ENCODE results near the gene TICRR. TPM values are rescaled to one million over a fixed set of nuclear protein-coding genes. Genes with fewer than 3 reads are reported as not detected.

Gene TICRR
- total and polyA plus RNA-seq, 2 of the 13 experiments (the other 11 are each of a cell fraction or from before 2014, with no cell fraction given): 4.1 to 14.3 TPM

- TF ChIP-seq, protein P1, sequence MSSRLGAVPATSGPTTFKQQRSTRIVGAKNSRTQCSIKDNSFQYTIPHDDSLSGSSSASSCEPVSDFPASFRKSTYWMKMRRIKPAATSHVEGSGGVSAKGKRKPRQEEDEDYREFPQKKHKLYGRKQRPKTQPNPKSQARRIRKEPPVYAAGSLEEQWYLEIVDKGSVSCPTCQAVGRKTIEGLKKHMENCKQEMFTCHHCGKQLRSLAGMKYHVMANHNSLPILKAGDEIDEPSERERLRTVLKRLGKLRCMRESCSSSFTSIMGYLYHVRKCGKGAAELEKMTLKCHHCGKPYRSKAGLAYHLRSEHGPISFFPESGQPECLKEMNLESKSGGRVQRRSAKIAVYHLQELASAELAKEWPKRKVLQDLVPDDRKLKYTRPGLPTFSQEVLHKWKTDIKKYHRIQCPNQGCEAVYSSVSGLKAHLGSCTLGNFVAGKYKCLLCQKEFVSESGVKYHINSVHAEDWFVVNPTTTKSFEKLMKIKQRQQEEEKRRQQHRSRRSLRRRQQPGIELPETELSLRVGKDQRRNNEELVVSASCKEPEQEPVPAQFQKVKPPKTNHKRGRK (CRISPR knock-in tag; IDR thresholded peaks at IDR 0.05): no peak
- TF ChIP-seq POLR2AphosphoS5 (IDR thresholded peaks at IDR 0.05; ENCODE audit: low read depth, low read length) (peak; percentile 80), NFE2L1 (CRISPR knock-in tag; IDR thresholded peaks at IDR 0.05; ENCODE audit: borderline replicate concordance) (no peak), KDM4B (CRISPR knock-in tag; IDR thresholded peaks at IDR 0.05) (no peak), ZNF850 (CRISPR knock-in tag; conservative IDR thresholded peaks at IDR 0.05) (no peak), SMAD3 (CRISPR knock-in tag; IDR thresholded peaks at IDR 0.05) (no peak), ZNF317 (CRISPR knock-in tag; IDR thresholded peaks at IDR 0.05) (no peak), ZC3H13 (CRISPR knock-in tag; IDR thresholded peaks at IDR 0.05) (peak; percentile 85; the same call in 1 of the 2 replicates), ZNF879 (CRISPR knock-in tag; IDR thresholded peaks at IDR 0.05) (no peak), ETV6 (CRISPR knock-in tag; conservative IDR thresholded peaks at IDR 0.05) (no peak), KAT8 (CRISPR knock-in tag; IDR thresholded peaks at IDR 0.05) (no peak), PHF8 (CRISPR knock-in tag; IDR thresholded peaks at IDR 0.05) (no peak), ZBTB8A (CRISPR knock-in tag; IDR thresholded peaks at IDR 0.05; ENCODE audit: borderline replicate concordance, low read depth) (no peak)
- TF ChIP-seq, protein P2, sequence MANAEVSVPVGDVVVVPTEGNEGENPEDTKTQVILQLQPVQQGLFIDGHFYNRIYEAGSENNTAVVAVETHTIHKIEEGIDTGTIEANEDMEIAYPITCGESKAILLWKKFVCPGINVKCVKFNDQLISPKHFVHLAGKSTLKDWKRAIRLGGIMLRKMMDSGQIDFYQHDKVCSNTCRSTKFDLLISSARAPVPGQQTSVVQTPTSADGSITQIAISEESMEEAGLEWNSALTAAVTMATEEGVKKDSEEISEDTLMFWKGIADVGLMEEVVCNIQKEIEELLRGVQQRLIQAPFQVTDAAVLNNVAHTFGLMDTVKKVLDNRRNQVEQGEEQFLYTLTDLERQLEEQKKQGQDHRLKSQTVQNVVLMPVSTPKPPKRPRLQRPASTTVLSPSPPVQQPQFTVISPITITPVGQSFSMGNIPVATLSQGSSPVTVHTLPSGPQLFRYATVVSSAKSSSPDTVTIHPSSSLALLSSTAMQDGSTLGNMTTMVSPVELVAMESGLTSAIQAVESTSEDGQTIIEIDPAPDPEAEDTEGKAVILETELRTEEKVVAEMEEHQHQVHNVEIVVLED (CRISPR knock-in tag; IDR thresholded peaks at IDR 0.05; ENCODE audit: borderline replicate concordance): peak; percentile 78
Observed at GRCh38 chr15:89575146-89575655, at the start of gene TICRR (continued).
